TTC549 (cell line): ENCODE data around the gene ITFG1.
"Not testable (repeated sequence)": the region's sequence is repeated elsewhere in the genome, so short reads cannot be mapped to it uniquely, and the experiment has no call there.

ENCODE experiments used
- FAIRE-seq: peaks from 2 replicates; lab custom pipeline; 2012; peaks lifted over from hg19 to GRCh38; lab: Jason Lieb, UNC

ITFG1 gene

DNA sequence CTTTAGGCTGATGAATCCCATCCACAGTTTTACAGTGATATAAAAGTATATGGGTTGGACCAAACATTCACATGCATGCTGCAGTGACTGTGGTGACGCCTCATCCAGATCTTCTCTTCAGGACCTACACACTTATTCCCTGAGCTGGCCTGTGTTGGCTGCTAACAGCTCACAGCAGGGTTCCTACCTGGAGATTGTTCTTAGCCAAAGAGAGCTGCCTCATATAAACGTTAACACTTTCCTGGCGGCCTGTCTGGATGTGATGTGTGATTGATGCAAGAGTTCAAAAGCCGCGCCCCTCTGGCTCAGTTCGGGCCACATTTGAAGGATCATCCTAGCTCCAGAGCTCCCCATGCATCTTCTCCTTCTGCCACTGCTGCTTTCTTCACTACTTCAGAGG lies 224.1 kb downstream of the ITFG1 start:
- no peak for FAIRE-seq

GRCh38 chr16:47230296-47230695 lies 230.6 kb downstream of the ITFG1 start:
- FAIRE-seq: no peak

DNA sequence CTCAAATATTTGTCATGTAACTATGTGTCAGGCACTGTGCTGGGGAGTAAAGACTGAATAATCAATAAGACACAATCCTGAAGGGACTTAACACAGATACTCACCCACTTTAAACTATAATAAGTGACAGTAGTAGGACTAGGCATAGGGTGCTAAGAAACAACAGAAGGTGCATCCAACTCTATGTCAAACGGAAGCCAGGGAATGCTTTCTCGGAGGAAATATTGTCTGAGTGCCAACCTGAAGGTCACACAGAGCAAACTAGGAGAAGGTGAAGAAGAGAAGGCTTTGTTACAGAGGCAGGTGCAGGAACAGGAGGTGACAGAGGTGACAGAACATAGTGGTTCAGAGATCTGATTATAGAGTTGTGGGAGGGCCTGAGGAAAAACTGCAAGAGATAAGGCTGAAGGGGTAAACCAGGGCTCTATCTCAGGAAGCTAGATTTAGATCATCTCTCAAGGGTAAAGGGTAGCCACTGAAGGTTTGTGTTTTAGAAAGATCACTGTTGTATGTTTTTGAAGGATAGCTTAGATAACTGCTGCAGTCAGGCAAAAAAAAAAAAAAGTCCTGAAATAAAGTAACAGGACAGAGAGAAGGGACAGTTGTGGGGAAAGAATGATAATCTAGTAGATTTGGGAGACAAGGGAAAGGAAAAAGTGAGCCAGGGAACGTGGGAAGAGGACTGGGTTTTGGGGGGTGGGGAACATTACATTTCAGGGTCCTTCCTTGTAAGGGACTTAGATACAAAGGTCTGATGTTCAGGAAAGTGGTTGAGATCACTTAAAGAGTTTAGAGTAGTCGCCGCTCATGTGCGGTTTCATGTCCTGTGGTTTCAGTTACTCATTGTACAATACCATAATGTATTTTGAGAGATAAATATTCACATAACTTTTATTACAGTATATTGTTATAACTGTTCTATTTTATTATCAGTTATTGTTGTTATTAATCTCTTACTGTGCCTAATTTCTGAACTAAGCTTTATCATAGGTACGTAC lies 231.5 kb downstream of the ITFG1 start:
- no peak for FAIRE-seq

GRCh38 chr16:47228241-47228640 lies 232.6 kb downstream of the ITFG1 start:
- FAIRE-seq: no peak

DNA sequence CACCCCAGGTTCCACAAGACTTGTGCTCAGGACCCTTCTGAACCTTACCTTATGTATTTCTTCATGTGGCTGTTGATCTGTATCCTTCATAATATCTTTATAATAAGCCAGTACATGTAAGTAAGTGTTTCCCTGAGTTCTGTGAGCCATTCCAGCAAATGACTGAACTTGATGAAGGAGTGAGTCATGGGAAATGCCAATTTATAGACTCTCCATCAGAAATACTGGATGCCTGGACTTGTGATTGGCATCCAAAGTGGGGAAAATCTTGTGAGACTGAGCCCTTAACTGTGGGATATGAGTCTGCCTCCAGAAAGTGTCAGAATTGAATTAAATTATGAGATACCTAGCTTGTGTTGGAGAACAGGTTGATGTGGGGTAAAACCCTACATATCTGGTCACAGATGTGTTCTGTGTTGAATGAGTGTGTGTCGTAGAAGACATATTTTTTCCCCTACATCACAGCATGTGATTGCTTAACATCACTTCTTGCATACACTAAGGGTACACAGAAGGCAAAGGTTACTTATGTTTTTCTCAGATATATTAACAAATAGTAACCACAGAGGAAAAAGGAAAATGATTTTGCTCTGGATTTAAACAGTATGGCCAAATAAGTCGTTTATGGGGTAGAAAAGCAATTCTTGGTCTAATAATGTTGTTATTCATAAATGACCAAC lies 247.0 kb downstream of the ITFG1 start:
- no peak for FAIRE-seq

DNA sequence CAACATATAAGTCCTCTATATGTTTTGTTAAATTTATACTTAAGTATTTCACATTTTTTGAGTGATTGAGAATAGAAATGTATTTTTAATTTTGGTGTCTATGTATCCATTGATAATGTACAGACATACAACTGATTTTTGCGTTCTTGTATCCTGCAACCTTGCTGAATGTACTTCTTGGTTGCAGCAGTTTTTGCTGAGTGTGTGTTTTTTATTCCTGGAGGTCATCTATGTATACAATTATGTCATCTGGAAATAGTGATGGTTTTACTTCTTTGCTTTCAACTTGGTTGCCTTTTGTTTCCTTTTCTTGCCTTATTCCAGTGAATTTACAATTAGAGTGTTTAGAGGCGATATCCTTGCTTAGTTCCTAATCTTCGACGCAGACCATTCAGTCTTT lies 249.6 kb downstream of the ITFG1 start:
- FAIRE-seq: no peak

DNA sequence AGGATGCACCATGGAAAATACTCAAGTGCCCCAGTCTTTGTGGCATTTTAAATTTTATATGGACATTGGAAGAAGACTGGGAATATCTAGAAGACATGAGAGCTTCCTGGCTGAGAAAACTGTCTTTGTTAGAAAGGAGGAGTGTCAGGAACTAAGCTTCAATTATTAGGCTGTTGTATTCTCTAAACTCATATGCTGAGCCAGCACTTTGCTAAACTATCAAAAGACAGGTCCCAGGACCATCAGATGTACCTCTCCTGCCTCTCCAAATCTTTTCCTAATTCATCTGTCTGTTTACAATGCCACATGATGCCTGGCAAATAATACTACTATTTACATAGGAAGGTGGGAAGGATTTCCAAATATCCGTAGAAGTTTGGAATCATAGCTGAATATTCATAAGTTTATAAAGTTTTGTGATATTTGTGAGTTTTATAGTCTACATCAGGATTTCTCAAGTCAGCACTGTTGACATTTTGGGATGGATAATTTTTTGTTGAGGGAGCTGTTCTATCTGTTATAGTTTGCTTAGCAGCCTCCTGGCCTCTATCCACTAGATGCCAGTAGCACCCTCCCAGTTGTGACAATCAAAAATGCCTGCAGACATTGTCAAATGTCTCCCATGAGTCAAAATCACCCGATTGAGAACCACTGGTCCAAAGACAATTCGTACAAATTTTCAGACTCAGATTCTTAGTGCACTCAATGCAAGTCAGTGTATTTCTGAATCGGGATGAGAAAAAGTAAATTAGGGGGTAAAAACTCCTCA lies 255.9 kb downstream of the ITFG1 start:
- no peak for FAIRE-seq

GRCh38 chr16:47203433-47203832 lies 257.4 kb downstream of the ITFG1 start:
- not testable (repeated sequence) for FAIRE-seq

DNA sequence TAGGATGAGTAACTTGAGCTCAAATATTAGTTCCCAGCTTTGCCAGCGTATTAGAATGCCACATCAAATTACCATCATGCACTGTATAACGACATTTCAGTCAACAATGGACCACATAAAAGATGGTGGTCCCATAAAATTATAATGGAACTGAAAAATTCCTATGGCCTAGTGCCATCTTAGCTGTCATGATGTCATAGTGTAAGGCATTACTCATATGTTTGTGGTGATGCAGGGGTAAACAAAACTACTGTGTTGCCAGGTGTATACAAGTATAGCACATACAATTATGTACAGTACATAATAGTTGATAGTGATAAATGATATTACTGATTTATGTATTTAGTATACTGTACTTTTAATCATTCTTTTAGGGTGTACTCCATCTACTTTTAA lies 262.7 kb downstream of the ITFG1 start:
- FAIRE-seq: no peak

DNA sequence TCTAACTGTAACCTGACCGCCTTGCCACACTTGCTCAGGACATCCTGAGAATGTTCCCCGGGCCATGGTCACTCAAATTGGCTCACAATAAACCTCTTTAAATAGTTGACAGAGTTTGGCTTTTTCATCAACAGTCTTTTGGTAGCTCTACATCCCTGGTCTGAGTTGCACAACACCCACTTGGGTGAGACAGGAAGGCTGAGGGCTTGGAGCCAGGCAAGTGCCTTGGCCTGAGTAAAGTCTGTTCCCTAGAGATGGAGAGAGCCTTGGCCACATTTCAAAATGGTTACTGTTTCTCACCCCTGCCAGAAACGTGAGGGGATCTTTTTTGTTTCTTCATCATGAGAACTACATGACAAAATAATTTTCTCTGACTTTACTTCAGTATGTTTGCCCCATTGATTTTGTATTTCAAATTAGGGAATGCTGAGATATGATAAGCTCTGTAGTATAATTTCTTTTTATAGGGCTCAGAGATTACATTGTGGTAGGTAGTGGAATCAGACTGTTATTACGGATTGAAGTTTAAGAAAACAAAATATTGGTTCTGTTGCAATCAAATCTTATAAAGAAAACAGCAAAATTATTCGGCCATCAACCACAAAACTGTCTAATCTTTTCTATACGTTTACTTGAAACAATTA lies 263.2 kb downstream of the ITFG1 start:
- FAIRE-seq: no peak

GRCh38 chr16:47196457-47196856 lies 264.4 kb downstream of the ITFG1 start:
- FAIRE-seq: no peak

GRCh38 chr16:47182318-47182717 lies 278.5 kb downstream of the ITFG1 start:
- FAIRE-seq: no peak

- not testable (repeated sequence) for FAIRE-seq
These were observed 279.8 kb downstream of the ITFG1 start for GRCh38 chr16:47181066-47181465.

GRCh38 chr16:47180073-47180472 lies 280.8 kb downstream of the ITFG1 start:
- no peak for FAIRE-seq

DNA sequence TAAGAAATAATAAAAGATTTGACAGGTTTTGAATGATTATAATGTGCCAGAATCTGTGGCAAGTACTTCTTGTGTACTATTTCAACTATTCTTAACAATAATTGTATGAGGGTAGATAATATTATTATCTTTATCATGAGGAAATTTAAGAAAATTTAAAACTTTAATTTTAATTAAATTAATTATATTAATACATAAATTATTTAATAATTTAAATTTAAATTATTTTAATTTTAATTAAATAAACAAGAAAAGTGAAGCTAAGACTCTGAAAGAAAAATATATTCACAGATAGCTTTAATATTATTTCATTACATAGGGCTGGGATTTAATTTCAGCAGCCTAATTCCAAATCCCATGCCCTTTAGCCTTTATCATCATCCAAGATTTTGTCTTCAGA lies 285.7 kb downstream of the ITFG1 start:
- FAIRE-seq: peak; percentile 77

DNA sequence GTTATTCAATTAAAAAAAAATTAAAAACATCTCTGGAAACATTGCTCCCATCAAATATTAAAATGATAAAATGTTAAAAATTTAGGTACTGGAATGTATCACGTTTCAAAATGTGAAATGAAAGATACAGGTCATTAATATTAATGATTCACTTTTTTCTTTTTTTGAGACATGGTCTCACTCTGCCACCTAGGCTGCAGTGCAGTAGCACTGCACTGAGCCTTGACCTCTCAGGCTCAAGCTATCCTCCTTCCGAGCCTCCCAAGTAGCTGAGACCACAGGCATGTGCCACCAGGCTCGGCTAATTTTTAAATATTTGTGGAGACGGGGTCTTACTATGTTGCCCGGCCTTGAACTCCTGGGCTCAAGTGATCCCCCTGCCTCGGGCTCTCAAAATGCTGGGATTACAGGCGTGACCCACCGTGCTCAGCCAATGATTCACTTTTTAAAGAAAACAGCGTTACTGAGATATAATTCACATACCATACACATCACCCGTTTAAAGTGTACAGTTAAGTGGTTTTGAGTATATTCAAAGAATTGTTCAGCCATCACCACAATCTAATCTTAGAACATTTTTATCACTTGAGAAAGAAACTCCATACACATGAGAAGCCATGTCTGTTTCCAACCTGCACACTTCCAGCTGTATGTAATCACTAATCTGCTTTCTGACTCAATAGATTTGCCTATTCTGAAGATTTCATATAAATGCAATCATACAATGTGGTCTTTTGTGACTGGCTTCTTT lies 298.0 kb downstream of the ITFG1 start:
- no peak for FAIRE-seq

- no peak for FAIRE-seq
These were observed 299.4 kb downstream of the ITFG1 start for GRCh38 chr16:47161464-47161863.

DNA sequence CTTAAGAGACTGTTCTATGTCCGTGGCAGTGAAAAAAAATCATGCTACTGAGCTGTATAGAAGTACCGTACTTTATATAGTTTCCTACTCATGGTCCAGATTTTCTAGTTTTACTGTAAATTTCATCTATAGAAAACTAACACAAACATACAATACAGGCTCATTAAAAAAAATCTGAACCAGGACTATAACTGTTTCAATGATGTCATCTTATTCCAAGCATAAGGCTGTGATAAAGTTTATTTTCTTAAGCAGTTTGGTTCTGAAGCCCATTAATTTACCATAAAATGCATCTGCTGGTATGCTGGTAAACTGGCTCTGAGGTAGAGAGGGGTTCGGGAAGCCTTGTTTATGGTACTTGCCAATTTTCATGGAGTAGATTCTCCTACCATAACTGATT lies 300.4 kb downstream of the ITFG1 start:
- no peak for FAIRE-seq

DNA sequence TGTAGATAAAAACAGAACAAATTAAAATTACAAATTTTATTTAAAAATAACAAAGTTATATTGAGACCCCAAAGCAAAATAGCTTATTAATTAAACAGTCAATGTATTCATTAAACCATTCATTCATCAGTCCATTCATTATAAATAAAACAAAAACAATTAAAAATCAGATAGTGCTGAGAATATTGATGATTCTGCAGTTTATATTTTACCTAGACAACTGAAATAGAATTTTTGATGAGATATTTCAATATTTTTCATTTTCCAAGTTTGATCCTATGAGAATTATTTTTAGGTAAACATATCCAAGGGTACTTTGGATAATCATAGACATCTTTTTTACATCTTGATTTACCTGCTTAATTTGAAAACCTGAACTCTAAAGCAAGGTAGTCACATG lies 301.9 kb downstream of the ITFG1 start:
- peak; percentile 39 for FAIRE-seq

GRCh38 chr16:47156680-47157215 lies 304.1 kb downstream of the ITFG1 start:
- FAIRE-seq: no peak

GRCh38 chr16:47152501-47152900 lies 308.4 kb downstream of the ITFG1 start:
- not testable (repeated sequence) for FAIRE-seq
